ENCODE measurements around the gene ADAMTS4.
"Not testable (repeated sequence)": the region's sequence is repeated elsewhere in the genome, so short reads cannot be mapped to it uniquely, and the experiment has no call there.

The ADAMTS4 gene, protein sequence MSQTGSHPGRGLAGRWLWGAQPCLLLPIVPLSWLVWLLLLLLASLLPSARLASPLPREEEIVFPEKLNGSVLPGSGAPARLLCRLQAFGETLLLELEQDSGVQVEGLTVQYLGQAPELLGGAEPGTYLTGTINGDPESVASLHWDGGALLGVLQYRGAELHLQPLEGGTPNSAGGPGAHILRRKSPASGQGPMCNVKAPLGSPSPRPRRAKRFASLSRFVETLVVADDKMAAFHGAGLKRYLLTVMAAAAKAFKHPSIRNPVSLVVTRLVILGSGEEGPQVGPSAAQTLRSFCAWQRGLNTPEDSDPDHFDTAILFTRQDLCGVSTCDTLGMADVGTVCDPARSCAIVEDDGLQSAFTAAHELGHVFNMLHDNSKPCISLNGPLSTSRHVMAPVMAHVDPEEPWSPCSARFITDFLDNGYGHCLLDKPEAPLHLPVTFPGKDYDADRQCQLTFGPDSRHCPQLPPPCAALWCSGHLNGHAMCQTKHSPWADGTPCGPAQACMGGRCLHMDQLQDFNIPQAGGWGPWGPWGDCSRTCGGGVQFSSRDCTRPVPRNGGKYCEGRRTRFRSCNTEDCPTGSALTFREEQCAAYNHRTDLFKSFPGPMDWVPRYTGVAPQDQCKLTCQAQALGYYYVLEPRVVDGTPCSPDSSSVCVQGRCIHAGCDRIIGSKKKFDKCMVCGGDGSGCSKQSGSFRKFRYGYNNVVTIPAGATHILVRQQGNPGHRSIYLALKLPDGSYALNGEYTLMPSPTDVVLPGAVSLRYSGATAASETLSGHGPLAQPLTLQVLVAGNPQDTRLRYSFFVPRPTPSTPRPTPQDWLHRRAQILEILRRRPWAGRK

DNA sequence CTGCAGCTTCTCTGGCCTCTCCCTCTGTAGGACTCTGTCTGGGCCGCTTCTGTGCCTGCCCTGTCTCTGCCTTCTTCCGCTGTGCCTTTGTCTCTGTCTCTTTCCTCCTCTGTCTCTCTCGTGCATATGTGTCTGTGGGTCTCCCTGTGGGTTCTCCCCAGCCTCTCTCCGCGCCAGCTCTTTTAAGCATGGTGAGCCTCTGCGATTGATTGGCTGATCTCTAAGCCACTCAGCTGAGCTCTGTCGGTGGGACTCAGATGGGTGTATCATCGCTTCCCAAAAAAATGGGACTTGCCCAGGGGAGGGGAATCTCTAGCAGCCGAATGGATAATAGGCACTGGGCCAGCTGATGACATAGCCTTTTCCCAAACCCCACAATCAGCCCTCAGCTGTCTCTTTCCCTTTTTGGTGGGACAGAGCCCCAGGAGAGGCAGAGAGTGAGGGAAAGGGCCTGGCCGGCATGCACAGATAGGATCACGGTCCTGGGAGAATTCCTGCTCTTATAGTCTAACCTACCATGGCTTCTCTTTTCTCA, at the start of gene ADAMTS4:
ADAMTS4 (minus strand) TSS at position 158 of the 535 bp plus-strand sequence. CDS start 427 bp downstream, outside the sequence.
- DNase-seq, result no peak

DNA sequence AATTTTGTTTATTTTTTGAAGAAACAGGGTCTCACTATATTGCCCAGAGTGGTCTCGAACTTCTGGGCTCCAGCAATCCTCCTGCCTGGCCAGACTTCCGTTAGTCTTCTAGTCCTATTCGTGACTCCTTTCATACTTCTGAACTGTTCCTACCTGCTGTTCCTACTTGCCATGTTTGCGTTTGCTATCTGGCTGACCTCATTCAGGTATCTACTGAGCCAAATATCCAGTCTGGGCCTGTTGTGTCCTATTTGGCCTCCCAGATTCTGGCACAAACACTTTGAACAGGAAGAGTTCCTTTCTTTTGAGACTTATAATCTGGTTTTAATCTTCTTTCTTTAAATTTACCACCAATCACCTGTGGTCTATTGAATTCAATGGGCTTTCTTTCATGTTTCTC, 46.0 kb upstream of the ADAMTS4 start:
- no peak for DNase-seq

DNA sequence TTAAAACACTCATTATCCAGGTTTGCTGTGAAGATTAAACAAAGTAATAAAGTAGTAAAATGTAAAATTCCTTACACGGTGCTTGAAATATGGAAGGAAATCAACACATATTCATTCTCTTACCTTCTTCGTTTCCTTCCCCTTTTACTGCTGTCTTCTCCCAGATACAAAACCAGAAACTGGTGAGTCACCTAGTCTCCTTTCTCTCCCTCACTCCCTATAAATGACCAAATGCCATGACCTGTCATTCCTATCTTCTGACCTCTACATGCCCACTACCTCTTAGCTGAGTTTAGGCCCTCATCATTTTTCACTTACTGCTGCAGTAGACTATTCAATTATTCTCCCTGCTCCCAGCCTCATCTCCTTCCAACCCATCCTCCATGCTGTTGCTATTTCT, 43.5 kb upstream of the ADAMTS4 start:
- DNase-seq, result no peak

DNA sequence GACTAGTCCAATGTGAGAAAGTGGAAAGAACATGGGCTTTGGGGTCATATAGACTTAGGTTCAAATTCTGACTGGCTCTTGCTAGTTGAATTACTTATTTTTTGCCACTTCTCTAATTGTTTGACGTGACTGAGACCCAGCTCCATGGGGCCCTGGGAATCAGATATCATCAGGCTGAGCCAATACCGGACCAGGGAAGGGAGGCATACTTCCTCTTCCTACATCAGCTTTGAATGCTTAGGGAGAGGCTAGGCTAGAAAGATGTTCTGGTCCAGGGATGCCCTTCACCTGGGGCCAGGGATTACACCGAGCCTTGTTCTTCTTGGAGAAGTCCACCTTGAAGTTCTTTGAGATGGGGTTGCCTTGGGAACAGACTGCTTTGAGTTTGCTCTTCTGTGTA, 42.8 kb upstream of the ADAMTS4 start:
- DNase-seq, result no peak

DNA sequence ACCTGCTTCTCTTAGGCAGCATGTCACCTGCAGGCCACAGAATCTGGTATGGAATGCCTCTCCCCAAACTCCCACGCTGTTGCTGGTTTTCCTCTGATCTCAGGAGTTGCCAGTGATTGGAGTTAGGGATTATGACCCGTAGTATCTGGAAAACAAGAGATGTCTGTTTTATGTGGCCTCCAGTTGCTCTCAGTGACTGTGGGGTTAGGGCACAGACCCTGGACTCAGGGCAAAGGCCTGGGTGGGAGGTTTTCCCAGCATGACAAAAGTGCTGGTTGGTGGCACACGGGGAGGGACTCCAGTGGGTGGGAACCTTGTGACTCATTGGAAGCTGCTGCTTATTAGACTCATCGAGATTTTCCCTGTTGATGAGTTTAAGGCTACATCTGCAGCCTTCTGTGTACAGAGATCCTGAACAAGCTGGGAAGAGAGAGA, 39.2 kb upstream of the ADAMTS4 start, which contains the start of gene NR1I3:
NR1I3 (minus strand) TSS at position 165 of the 435 bp plus-strand sequence. CDS start 1,638 bp downstream, outside the sequence.
- no peak for DNase-seq

DNA sequence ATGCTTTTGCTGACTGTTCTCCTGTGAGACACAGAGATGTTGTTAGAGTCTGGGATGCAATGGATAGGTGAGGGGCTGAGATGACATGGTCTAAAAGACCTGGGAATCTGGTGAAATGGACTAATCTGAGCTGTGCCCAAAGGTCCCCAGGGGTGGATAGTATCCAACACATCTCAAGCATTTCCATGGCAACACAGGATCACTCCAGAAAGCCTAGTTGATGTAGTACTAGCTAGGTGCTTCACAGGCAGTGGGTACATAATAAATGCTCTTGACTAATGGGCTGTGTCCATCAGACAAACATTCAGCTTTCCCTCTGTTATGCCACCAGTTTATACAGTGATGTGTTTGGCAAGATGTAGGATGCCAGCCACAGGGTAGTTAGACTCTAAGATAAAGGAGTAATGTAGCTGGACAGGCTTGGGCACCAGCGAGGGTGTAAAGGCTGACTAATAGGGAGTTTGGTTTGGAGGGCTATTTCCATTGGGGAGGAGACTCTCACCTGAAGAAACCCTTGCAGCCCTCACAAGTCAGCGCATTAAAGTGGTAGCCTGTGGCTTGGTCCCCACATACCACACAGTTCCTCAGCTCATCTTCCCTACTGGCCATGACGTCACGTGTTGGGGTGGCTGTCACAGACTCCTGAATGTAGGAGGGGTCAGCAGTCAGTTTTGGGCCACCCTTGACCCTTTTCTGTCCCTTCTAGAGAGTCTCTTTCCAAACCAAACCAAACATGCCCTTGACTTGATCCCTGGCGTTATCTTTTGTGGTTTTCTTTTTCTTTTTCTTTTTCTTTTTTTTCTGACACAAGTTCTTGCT, 37.3 kb upstream of the ADAMTS4 start:
- no peak for DNase-seq

DNA sequence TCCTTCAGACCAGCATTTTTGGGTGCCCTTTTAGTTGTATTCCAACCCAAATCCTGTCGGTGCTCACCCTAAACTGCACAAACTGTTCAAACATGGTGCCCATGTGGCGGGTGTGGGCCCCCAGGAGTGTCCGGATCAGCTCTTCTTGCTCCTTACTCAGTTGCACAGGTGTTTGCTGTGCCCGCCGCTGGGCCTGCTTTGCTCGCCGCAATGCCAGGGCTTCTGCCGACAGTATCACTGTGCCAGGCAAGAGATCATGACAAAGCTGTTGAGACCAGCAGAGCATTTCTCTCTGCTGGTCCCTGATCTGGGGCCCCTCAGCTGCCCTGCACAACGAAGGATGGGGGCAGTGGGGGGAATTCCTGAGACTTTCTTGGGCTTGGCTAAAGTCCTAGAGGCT, 34.2 kb upstream of the ADAMTS4 start:
- no peak for DNase-seq

DNA sequence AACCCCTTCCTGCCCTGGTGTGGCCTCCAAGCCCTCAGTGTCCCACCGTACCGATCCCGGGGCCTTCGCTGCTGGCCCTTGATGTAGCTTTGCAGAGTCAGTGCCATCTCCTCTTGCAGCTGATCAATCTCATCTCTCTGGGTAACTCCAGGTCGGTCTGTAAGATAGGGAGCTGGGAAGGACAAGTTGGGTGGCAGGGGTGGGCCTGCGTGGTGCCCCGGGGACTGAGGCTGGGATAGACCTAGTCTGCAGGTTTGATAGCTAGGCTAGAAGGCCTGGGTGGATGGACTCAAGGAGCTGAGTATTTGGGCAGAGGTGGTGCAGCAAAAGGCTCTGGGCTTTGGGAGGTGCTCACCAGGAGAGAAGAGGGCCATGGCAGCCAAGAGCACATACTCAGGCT, 31.9 kb upstream of the ADAMTS4 start:
- no peak for DNase-seq

DNA sequence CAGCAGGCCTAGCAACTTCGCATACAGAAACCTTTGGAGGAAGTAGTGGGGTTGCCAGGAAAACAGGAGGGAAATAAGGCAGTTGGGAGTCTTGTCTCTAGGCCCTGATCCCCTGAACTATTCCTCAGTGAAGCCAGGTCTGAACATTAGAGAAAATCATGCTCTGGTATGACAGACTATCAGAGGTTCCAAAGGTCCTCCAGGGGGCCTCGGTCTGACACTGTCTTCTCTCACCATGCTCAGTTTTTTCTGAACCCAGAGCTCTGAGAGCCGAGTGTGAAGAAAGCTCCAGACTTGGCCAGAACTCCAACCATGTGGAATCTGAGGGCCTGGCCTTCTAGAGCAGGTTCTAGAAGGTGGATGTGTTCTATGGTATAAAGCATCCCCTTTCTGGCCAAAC, 31.0 kb upstream of the ADAMTS4 start:
- no peak for DNase-seq

DNA sequence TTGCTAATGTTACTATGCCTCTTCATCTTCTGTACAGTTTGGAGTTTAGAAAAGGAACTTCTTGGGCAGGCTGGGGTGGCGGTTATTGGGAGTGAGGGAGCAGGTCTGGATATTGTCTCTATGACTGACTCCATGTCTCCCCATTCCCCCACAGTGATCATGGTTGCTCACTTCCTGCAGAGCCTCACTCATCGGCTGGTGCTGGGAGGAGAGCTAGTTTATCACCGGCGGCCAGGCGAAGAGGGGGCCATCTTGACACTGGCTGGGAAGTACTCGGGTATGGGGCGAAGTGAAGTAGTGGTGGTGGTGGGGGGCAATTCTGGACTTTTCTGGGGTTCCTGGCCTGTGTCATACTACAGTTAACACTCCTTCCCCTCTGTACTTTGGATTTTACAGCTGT, 29.2 kb upstream of the ADAMTS4 start:
- DNase-seq, result no peak

DNA sequence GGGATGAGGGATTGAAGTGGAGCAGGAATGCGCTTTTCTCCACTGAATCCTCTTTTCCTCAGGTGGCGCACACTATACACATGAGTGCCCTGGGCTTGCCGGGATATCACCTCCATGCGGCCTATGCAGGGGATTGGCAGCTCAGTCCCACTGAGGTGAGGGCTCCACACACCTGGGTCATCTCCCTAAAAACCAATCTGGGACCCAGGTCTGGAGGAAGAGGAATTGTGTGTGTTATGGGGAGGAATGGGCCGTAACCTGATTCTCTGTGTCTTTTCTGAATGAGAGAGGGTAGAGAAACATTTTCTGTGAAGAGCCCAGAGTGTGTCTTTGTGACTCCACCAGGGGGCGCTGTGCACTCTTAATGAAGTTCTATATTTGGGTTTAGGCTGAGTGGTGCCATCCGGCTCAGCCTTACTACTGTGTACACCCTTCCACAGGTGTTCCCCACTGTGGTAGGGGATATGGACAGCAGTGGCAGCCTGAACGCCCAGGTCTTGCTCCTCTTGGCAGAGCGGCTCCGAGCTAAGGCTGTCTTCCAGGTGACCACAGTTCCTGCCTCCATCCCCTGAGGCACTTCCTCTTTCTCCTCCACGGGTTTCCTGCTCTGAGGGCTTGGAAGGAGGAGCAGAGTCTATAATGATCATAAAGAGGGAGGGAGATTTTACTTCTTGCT, 28.5 kb upstream of the ADAMTS4 start:
- peak; percentile 40 for DNase-seq

DNA sequence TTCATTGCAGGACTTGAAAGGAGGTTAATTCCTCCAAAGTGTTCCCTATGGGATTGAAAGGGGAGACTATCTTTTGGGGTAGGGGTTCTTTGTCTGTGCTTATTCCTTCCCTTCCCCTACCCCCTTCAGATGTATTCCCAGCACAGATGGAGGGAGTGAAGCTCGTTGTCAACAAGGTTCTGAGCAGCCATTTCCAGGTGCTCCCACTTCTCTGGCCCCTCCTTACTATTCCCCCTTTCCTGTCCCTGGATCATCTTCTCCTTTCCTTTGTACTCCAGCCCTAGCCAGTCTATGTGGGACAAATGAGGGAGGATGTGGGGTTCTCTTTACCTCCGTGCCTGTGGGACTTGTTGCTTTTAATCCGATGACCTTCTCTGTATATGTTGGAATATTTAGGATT, 27.9 kb upstream of the ADAMTS4 start:
- no peak for DNase-seq

DNA sequence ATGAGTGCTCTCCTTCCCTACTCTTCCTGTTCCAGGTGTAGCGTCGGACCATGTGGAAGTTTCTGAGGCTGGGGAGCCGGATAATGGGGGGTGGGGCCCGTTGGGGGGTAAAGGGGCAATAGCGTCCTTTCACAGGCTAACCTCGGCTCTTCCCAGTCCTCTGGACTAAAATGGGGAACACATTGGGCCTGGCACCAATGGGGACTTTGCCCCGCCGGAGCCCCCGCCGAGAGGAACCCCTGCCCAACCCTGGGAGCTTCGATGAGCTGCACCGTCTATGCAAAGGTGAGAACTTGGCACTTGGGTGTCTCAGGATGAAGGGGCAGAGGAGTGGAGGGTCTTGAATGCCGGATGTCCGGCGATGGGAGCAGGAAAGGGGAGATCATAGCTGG, 27.5 kb upstream of the ADAMTS4 start:
- no peak for DNase-seq

DNA sequence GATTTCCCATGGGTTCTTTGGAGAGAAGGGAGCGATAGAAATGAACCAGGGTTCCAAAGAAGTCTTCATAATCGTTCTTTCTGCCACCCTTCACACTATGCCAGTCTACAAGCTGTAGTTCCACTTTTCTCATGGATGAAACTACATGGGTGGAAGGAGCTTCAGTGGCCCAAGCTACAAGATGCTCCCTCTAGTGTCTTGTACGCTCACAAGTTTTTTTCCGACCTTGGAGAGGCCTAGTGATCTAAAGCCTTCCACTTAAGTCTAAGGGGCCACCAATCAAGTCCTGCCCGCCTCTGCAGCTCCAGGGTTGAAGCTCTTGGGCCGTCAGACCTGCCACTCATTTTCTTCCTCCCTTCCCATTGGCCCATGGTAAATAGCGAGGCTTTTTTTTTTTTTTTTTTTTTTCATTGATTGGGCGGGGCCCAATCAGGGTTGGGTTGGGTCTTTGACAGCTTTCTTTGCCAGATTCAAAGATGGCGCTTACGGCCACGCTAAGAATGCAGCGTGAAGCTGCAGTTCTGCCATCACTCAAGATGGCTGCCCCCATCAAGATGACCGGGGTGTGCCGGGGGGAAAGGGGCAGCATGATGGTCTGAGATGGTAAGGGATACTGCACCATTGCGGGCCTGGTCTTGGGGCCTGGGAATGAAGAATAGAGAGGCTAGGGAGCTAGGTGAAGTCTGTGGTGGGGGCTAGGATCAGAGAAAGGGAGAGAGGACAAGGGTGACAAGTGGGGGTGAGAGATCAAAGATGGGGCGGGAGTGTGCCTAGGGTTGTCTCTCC, 26.9 kb upstream of the ADAMTS4 start, which contains the start of gene TOMM40L:
TOMM40L (plus strand) TSS at position 527 of the 786 bp plus-strand sequence. CDS start 430 bp downstream, outside the sequence.
- peak; percentile 90 for DNase-seq

DNA sequence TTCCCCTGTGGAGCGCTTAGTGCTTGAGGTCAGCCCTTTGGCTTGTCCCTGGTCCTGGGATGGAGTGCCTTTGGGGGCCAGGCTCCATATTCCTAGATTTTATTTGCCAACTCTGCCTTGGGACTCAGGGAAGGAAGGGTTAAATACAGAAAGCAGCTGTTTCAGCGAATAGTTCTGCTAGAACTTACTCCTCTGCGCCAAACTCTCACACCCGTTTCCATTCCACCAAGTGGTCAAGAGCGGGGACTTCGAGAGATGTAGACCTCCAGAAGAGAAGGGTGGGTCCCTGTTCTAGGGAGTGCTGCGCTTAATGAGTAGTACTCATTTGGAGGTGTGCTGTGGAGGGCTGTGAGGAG, 26.3 kb upstream of the ADAMTS4 start:
- DNase-seq, result no peak

DNA sequence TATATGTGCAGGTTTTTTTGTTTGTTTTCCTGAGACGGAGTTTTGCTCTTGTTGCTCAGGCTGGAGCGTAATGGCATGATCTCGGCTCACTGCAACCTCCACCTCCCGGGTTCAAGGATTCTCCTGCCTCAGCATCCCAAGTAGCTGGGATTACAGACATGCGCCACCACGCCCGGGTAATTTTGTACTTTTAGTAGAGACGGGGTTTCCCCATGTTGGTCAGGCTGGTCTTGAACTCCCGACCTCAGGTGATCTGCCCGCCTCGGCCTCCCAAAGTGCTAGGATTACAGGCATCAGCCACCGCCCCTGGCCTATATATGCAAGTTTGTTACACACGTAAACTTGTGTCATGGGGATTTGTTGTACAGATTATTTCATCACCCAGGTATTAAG, 25.8 kb upstream of the ADAMTS4 start:
- not testable (repeated sequence) for DNase-seq

DNA sequence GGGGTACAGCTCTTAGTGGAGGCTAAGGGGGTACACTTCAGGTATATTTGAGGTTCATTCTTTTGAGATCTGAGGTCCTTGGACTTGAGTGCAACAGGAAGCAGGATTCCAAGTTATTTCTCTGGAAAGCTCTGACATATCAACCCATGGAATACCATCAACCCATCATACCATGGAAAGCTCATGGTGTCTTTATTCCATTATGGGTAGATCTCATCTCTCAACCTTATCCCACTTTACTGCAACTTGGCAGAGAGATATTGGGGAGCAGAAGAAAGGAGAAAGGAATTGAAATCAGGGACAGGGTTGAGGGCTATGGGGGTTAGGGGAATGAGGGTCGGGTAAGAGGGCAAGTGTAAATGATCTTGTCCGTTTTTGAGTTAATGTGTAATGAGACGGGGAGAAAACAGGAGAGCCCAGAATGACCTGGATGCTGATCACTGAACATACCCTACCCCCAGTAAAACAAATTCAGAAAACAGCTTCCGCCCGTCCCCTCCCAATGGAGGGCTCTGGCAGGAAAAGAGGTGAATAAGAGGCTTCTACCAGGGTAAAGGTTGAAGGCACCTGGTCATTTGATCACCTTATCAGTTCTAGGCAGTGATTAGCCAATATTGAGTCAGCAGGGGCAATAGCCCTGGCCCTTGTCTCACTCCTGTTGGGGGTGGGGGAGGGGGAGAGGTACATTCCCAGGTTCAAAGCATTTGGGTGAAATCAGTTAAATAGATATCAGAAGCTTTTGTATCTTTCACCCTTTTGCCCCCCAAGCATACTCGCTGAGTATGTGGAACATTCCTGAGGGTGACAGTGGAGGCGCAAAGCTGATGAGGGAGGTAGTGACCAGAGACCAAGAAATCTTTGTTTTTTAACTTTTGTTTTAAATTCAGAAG, 25.2 kb upstream of the ADAMTS4 start:
- DNase-seq, result no peak

DNA sequence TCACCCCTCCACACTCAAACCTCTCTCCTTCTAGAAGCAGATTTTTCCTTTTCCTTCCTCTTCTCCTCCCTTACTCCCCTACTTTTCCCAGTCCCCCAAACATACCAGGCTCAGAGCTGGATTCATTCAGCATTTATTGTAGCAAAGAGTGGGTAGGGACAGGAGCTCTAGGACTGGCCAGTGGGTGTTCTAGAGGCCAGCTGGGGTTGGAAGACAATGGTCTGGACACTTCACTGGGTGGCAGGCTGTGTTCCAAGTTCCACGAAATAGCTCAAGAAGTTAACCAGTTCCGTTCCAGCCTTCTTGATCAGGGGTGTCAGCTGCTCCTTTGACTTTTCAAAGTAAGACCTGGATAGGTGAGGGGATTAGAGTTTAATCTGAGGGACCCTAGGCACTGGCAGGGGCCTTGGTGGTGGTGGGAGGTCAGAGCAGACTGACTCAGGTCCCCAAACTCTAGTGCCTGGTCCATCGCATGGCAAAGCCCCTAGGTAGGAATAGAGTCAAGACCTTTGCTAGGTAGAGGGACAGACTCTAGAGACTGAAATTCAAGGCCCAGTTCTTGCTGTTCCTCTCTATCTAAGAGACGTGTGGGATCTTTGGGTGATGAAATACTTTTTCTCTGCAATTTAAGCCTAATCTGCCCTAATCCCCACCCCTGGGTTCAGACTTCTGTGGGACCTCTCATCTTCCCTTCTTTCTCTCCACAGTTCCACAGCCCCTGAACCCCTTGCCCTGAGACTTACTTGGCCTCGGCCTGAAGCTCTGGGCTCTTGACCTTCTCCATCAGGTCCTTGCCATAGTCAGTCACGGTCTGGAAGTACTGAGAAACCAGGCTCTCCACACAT, 23.5 kb upstream of the ADAMTS4 start:
- no peak for DNase-seq

DNA sequence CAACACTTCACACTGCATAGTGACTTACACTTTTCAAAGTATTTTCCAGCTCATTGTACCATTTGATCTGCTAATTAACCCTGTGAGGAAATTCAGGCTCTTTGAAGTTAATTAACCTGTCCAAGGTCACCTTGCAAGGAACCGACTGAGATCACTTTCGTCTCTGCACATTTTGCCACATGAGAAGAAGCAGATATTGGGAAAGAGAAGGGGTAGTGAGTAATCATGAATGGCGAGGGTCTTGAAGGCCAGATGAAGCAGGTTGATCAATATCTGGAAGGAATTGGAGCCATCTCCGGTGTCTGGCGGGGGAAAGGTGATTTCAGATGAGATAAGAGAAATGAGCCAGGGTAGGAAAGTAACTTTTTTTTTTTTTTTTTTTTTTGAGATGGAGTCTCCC, 21.1 kb upstream of the ADAMTS4 start:
- DNase-seq, result no peak

Data from T1000 (cell line).